ENCODE measurements around the gene SIT1.

- TF ChIP-seq POLR2A (IDR thresholded peaks at IDR 0.05) = no peak
- no peak for TF ChIP-seq CTCF (IDR thresholded peaks at IDR 0.05 in 8 of 11, conservative IDR thresholded peaks at IDR 0.05 in 3 of 11)
- no peak for TF ChIP-seq POLR2AphosphoS5 (IDR thresholded peaks at IDR 0.05)
Measured at GRCh38 chr9:35667939-35668338, 17.2 kb upstream of the SIT1 start.

Data from spleen (tissue), 7 donors.